ENCODE data around the gene DLGAP1.

DNA sequence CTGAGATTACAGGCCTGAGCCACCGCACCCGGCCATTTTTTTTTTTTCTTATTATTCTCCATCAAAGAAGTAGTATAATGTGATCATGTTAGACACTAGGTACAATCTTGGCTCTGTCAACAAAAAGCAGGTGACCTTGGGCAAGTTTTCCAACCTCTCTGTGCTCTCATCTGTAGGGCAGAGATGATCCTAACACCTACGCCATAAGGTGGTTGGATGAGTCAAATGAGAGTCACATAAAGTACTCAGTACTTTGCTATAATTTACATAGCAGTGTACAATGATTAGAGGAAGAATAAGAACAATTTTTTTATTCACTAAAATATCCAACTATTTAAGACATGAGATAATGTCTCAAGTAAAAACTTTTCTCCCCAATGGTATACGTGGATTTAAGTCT is 876.5 kb downstream of the DLGAP1 start:
- TF ChIP-seq BHLHE40 (IDR thresholded peaks at IDR 0.05; ENCODE audit: low read length) (no peak), ZNF768 (CRISPR knock-in tag; IDR thresholded peaks at IDR 0.05) (no peak), JDP2 (CRISPR knock-in tag; IDR thresholded peaks at IDR 0.05; ENCODE audit: borderline replicate concordance) (no peak), CHD2 (IDR thresholded peaks at IDR 0.05; ENCODE audit: low read depth, low read length) (no peak), ZNF382 (CRISPR knock-in tag; IDR thresholded peaks at IDR 0.05; ENCODE audit: borderline replicate concordance) (no peak), CBX1 (IDR thresholded peaks at IDR 0.05; ENCODE audit: low read depth) (no peak), RFX5 (IDR thresholded peaks at IDR 0.05; ENCODE audit: low read depth, low read length) (no peak), PITX1 (CRISPR knock-in tag; IDR thresholded peaks at IDR 0.05) (no peak), CREB1 (IDR thresholded peaks at IDR 0.05) (no peak), CREB1 (CRISPR knock-in tag; IDR thresholded peaks at IDR 0.05) (no peak), ZNF3 (CRISPR knock-in tag; IDR thresholded peaks at IDR 0.05) (no peak)
- TF ChIP-seq, protein P1, sequence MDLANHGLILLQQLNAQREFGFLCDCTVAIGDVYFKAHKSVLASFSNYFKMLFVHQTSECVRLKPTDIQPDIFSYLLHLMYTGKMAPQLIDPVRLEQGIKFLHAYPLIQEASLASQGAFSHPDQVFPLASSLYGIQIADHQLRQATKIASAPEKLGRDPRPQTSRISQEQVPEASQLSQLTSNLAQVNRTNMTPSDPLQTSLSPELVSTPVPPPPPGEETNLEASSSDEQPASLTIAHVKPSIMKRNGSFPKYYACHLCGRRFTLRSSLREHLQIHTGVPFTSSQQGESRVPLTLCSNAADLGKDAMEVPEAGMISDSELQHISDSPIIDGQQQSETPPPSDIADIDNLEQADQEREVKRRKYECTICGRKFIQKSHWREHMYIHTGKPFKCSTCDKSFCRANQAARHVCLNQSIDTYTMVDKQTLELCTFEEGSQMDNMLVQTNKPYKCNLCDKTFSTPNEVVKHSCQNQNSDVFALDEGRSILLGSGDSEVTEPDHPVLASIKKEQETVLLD (CRISPR knock-in tag; IDR thresholded peaks at IDR 0.05; ENCODE audit: low read depth) = no peak
- TF ChIP-seq, protein P2, sequence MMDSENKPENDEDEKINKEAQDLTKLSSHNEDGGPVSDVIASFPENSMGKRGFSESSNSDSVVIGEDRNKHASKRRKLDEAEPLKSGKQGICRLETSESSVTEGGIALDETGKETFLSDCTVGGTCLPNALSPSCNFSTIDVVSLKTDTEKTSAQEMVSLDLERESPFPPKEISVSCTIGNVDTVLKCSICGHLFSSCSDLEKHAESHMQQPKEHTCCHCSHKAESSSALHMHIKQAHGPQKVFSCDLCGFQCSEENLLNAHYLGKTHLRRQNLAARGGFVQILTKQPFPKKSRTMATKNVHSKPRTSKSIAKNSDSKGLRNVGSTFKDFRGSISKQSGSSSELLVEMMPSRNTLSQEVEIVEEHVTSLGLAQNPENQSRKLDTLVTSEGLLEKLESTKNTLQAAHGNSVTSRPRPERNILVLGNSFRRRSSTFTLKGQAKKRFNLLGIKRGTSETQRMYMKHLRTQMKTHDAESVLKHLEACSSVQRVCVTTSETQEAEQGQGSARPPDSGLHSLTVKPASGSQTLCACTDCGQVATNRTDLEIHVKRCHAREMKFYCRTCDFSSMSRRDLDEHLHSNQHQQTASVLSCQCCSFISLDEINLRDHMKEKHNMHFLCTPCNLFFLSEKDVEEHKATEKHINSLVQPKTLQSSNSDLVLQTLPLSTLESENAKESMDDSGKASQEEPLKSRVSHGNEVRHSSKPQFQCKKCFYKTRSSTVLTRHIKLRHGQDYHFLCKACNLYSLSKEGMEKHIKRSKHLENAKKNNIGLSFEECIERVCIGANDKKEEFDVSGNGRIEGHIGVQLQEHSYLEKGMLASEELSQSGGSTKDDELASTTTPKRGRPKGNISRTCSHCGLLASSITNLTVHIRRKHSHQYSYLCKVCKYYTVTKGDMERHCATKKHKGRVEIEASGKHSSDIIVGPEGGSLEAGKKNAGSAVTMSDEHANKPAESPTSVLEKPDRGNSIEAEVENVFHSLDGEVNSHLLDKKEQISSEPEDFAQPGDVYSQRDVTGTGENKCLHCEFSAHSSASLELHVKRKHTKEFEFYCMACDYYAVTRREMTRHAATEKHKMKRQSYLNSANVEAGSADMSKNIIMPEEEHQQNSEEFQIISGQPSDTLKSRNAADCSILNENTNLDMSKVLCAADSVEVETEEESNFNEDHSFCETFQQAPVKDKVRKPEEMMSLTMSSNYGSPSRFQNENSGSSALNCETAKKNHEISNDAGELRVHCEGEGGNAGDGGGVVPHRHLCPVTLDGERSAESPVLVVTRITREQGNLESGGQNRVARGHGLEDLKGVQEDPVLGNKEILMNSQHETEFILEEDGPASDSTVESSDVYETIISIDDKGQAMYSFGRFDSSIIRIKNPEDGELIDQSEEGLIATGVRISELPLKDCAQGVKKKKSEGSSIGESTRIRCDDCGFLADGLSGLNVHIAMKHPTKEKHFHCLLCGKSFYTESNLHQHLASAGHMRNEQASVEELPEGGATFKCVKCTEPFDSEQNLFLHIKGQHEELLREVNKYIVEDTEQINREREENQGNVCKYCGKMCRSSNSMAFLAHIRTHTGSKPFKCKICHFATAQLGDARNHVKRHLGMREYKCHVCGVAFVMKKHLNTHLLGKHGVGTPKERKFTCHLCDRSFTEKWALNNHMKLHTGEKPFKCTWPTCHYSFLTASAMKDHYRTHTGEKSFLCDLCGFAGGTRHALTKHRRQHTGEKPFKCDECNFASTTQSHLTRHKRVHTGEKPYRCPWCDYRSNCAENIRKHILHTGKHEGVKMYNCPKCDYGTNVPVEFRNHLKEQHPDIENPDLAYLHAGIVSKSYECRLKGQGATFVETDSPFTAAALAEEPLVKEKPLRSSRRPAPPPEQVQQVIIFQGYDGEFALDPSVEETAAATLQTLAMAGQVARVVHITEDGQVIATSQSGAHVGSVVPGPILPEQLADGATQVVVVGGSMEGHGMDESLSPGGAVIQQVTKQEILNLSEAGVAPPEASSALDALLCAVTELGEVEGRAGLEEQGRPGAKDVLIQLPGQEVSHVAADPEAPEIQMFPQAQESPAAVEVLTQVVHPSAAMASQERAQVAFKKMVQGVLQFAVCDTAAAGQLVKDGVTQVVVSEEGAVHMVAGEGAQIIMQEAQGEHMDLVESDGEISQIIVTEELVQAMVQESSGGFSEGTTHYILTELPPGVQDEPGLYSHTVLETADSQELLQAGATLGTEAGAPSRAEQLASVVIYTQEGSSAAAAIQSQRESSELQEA (CRISPR knock-in tag; IDR thresholded peaks at IDR 0.05; ENCODE audit: not compliant biosample characterization) = no peak
- TF ChIP-seq, protein P3, sequence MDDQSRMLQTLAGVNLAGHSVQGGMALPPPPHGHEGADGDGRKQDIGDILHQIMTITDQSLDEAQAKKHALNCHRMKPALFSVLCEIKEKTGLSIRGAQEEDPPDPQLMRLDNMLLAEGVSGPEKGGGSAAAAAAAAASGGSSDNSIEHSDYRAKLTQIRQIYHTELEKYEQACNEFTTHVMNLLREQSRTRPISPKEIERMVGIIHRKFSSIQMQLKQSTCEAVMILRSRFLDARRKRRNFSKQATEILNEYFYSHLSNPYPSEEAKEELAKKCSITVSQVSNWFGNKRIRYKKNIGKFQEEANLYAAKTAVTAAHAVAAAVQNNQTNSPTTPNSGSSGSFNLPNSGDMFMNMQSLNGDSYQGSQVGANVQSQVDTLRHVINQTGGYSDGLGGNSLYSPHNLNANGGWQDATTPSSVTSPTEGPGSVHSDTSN (CRISPR knock-in tag; IDR thresholded peaks at IDR 0.05; ENCODE audit: borderline replicate concordance) = no peak

Measured in HepG2 (cell line).